ENCODE results near the gene OAF.
"Not testable (repeated sequence)": the region's sequence is repeated elsewhere in the genome, so short reads cannot be mapped to it uniquely, and the experiment has no call there.

OAF gene

GRCh38 chr11:120273956-120274355, 63.1 kb downstream of the OAF start:
- DNase-seq = not testable (repeated sequence)

- DNase-seq = no peak
Observed at GRCh38 chr11:120279502-120279901, 68.7 kb downstream of the OAF start.
